GM18861 (cell line): ENCODE data around the gene EHD4.

Experiments
- ATAC-seq: cut with Tn5 transposase; IDR thresholded peaks from one replicate; pipeline ENCODE4 v1.9.1; 2021; ENCODE audit not compliant: unreplicated experiment

Gene EHD4

DNA sequence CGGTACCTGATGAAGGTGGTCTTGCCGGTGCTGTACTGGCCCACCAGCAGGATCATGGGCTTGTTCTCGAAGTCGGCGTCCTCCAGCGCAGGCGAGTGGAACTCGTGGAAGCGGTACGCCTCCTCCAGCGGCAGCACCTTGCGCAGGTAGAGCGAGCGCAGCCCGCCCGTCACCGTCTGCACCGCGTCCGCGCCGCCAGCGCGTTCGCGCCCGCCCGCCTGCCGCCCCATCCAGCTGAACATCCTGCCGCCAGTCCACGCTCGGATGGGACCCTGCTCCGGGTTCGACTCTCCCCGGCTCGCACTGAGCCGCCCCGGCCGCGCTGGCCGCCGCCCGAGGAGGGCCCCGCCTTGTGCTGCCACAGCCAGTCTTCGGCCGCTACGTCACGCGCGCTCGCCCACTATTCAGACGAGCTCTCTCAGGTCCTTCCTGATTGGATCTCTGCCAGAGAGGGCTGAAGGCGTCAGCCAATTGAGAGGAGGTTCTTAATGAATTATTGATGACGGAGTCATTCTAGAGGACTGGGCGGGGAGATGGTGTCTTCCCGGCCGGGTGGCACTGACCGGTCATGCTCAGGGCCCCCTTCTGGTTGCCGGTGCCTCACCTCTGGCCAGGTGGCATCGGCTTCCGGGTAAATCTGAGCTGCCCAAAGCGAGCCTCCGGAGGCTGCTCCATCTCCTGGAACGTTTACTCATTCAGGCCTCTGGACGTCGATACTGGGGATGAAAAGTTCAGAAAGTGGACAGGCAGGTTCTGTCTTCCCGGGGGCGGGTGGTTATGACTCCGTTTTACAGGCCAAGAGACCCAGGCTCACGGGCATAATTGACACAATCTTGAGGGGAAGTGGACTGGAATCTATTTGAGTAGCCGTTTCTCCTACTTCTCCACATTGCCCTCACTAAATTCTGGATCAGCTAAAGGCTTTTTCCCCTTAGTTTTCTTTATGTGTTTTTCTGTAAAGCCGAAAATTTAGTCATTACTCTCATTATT, at the start of gene EHD4:
Gene EHD4, minus strand, starts transcription at position 305 of the 990 bp plus-strand sequence. Its CDS starts 63 bp downstream, at position 242.
- peak; percentile 69 for ATAC-seq

DNA sequence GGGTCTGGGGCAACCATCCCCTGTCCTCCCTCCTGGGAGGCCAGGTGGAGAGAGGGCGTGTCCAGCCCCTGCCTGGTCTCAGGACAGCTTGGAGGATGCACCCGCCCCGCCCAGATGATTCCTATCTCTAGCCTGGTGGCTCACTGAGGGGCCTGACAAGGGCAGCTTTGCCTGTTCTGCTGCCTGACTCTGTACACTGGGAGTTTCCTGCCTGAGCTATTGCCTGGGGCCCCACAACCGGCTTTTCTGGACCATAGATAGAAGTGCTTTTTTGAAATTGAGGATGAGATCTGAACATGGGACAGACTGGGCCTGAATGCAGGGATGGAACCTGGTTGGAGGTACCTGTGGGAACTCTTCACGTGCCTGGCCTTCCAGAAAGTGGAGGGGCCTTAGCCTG, 49.2 kb upstream of the EHD4 start:
- ATAC-seq: no peak

GRCh38 chr15:42020713-42021273, 48.4 kb upstream of the EHD4 start, which contains the start of gene PLA2G4E:
Gene PLA2G4E, minus strand, starts transcription at chr15:42021042. Its CDS starts 12 bp downstream, at chr15:42021030.
- ATAC-seq: no peak

DNA sequence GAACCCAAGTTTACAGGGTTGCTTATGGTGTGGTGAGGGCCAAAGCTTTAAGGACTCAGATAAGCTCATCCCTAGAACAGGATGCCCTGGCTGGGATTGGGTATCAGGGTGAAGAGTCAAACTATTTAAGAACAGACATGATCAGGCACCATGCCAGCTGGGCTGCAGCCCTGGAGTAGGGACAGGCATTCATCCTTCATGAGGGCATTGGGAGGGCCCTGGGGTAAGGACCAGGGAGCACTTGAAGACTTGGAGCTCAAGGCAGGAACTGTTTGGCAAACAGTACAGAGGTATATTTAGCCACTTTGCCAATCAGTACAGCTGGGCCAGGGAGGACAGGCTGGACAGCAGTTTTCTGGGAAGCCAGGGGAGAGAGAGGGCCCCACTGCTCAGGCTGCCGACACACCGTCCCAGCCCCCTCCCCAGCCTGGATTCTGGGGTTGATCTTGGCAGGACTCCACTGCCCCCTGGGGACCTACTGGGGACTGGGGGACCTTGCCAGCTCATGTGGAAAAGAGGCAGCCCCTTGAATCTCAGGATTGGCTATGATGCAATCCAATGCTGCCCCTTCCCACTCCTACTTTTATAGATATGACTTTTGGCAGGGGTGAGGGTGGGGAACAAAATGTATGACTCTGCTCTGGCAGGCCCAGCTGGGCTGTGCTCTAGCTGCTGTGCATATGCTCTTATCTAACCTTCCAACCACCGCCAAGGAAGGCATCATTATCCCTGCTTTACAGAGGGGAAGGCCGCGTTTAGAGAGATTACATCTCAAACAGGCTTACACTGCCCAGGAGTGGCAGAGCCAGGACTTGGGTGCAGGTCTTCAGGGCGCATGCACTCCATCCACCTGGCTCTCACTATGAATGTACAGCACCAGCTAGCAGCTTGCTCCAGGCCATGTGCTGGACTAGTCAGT, 46.2 kb upstream of the EHD4 start:
- no peak for ATAC-seq

- ATAC-seq: no peak
Measured at GRCh38 chr15:42016971-42017370, 44.6 kb upstream of the EHD4 start.

DNA sequence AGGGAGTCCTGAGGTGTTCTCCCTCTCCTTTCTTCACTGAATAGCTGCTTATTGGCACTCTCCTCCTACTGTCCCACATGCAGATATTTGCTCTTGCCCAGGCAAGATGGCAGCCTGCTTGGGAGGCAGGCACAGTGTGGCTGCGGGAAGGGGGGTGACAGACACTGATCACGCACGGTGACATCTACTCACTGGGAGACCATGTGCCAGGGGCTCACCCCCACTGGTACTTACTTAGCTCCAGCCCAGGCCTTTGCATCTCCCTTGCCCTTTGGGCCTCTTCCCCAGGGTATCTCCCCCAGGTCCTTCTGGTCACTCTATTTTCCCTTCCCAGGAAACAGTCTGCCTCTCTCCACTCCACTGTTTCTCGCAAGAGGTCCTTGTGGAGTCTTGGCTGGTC, 42.0 kb upstream of the EHD4 start:
- no peak for ATAC-seq

DNA sequence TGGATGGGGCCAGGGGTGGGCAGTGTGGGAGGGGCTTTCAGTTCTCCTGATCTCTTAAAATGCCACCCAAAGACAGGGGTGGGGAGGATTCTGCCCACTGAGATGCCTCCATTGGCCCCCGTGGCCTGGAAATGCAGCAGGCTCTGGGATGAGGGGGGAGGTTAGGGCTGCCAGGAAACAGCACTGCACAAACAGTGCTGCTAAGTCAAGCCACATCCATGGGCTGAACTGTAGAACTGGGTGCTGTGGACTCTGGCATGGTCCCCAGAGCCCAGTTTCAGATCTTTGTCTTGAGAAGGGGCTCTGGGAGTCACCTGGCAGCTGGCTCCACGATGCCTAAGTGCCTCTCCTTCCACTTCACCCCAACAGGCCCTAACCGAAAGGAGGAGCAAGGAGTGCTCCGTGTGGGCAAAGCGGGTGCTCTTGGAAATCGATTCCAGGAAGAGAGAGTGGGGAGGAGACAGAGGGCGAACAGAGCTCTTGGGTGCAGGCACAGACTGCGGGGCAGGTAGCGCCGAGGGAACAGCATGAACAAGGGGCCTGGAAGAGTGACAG, 40.6 kb upstream of the EHD4 start:
- ATAC-seq: no peak

GRCh38 chr15:42012241-42012640, 39.9 kb upstream of the EHD4 start:
- ATAC-seq: no peak

- ATAC-seq: no peak
Measured at GRCh38 chr15:42011074-42011473, 38.7 kb upstream of the EHD4 start.

DNA sequence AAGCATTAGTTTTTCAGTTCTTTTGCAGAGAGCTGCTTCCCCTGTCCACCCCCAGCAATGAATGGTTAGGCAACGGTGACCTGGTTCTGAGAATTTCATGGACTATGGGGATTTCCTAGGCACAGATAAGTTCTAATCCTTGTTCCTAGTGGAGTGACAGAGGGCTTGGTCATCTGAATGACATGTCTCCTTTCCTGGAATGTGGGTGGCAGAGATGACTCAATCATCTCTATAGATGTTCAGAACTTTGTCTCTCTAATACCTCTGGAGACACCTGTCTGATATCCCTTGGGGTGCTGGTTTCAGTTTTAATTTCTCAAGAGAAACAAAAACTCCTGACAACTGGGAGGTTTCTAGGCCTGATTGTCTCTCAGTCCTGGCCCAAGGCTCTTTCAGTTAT, 38.1 kb upstream of the EHD4 start:
- peak; percentile 55 for ATAC-seq

- ATAC-seq: no peak
Measured at GRCh38 chr15:42009474-42009873, 37.1 kb upstream of the EHD4 start.

DNA sequence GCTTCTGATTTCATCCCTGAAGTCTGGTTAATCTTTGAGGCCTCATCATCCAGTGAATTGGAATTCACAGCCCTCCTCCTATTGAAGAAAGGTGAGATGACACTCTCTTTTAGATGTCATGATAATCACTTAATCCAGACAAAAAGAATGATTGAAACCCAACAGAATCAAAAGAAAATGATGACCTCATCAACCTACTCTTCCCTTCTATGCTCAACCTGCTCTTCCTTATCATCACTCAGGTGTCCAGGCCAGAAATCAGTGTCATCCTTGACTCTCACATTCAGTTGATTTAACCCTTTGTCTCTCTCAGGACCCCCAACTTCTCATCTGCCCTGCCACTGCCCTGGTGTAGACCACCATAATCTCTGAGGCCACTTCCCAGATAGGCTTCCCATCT, 36.7 kb upstream of the EHD4 start:
- ATAC-seq: no peak

DNA sequence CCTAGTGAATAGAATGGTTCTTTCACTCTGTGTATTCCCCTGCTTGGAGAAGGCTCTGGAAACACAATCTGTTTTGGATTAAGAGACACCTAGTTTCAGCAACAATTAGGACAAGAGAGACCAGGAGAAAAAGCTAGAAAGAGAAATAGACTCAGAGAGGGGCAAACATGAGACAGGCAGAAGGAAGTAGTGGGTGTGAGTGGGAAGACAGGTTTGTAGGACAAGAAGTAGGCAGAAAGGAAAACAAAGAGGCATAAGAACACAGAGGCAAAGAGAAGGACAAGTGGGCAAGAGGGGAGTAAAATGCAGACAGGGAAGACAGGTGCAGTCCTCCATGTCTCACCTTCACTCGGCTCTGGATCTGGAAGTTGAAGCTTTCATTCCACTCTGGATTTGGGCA, 35.0 kb upstream of the EHD4 start:
- no peak for ATAC-seq

DNA sequence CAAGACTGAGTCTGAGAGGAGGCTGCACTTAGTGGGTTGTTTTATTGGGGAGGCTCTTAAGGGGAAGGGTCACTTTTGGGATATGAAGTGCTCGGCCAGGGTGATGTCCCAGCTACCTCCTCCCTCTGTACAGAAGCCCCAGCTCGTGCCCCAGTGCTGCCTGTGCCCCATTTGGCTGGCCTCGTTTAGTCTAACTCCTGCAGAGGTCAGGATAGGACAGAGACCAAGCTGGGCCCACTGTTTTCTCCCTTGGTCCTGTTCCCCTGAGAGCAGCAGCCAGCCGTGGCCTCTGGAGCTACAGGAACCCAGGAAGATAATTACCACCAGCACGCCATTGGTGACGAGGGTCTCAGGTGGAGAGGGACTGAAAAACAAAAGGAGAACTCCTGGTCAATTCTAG, 30.0 kb upstream of the EHD4 start:
- no peak for ATAC-seq

DNA sequence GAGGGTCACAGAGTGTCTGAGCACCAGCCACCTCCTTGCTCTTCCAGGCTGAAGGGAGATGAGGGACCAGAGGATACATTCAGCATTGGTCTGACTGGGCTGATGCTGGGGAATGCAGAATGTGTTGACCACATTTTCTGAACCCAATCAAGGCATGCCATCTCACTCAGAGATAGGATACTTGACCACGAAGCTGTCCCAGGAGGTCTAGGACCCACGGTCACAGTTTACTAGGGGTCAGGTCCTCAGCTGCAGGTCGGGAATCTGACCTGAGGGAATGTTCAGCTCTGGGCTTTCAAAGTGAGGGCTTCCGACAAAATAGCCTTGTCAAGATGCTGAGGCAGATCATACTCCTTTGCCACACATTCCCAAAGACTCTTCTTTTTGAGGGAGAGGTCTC, 28.9 kb upstream of the EHD4 start:
- ATAC-seq: no peak

- ATAC-seq: no peak
Measured at GRCh38 chr15:41999290-42000285, 27.2 kb upstream of the EHD4 start.

GRCh38 chr15:41997845-41998244, 25.5 kb upstream of the EHD4 start:
- no peak for ATAC-seq

DNA sequence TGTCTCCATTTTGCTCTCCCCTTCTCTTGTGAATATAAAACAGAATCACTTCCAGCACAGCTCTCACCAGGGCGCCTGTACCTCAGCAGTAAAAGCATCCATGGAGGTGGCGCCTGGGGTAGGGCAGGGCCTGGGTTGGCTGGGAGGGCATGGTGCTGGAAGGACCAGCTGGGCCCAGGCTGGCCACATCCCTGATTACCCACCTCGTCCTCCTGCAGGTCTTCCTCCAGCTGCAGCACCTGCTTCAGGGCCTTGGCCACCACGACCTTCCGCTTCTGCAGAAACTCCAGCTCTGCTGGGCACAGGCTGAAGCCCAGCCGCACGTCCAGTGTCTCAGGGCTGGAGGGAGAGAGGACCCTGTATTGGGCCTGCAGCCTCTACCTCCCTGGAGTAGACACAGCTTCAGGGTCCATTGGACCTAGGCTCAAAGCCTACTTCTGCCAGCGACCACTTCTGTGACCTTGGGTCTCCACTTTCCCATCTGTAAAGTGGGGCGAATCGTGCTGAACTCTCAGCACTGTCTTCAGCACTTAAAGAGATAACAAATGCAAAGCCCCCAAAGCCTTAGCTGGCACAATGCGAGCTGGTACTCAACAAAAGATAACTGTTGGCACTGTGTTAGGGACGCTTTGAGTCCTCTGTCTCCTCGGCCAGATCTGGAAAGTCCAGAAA, 24.7 kb upstream of the EHD4 start:
- ATAC-seq: no peak

GRCh38 chr15:41996376-41996775, 24.0 kb upstream of the EHD4 start:
- no peak for ATAC-seq
